Heart right ventricle (tissue), 16 donors: ENCODE data around the gene HAUS5. TPM values are rescaled to one million over a fixed set of nuclear protein-coding genes. Genes with fewer than 3 reads are reported as not detected.

Experiments used
- ATAC-seq, 8 donors: fragments of 200-7000 bp; cut with Tn5 transposase; one replicate each; pipeline ENCODE4 v1.9.1; 2020; ENCODE audit warnings: mild to moderate bottlenecking in 8 of 8, moderate library complexity in 8 of 8, moderate number of reproducible peaks in 1 of 8
- DNase-seq, 2 donors: peaks; one replicate each; pipeline ENCODE4 v3.0.0-alpha.2; 2020
- H3K27ac ChIP-seq, 10 donors: fragments of 200-600 bp; sonication (generic) in 2 of 10; one replicate each; pipeline versions ENCODE4 v1.5.0 to v1.8.0; 2020 to 2022; ENCODE audit warnings: mild to moderate bottlenecking in 3 of 10
- H3K27me3 ChIP-seq, 7 donors: fragments of 200-600 bp; one replicate each; pipeline ENCODE4 v1.8.0; 2021 to 2022; ENCODE audit warnings: mild to moderate bottlenecking in 2 of 7
- H3K36me3 ChIP-seq, 9 donors: fragments of 200-600 bp; sonication (generic) in 1 of 9; one replicate each; pipeline versions ENCODE4 v1.5.0 to v1.8.0; 2020 to 2022; ENCODE audit warnings: mild to moderate bottlenecking in 2 of 9
- H3K4me1 ChIP-seq, 9 donors: fragments of 200-600 bp; sonication (generic) in 1 of 9; one replicate each; pipeline versions ENCODE4 v1.5.0 to v1.8.0; 2020 to 2022; ENCODE audit warnings: mild to moderate bottlenecking in 4 of 9
- H3K4me3 ChIP-seq, 10 donors: fragments of 200-600 bp; sonication (generic) in 2 of 10; one replicate each; pipeline versions ENCODE4 v1.5.0 to v1.8.0; 2020 to 2022; ENCODE audit warnings: mild to moderate bottlenecking in 7 of 10, moderate library complexity in 2 of 10
- H3K9me3 ChIP-seq, 11 donors: fragments of 200-600 bp in 10 of 11; sonication (generic) in 2 of 11; one replicate each; pipeline versions ENCODE4 v1.5.0 to v1.8.0; 2013 to 2022; ENCODE audit warnings: mild to moderate bottlenecking in 2 of 11, control low read depth in 1 of 11, moderate library complexity in 1 of 11
- CTCF ChIP-seq, 9 donors: fragments of 200-600 bp; sonication (generic) in 2 of 9; IDR thresholded peaks; one replicate each; pipeline versions ENCODE4 v1.5.0 to v1.8.0; 2021 to 2022; ENCODE audit warnings: antibody characterized with exemption in 9 of 9, mild to moderate bottlenecking in 5 of 9, moderate library complexity in 1 of 9
- WGBS, 2 donors: extraction: QIAGEN DNeasy Blood & Tissue Kit; methylation state at CpG; one replicate each; pipeline ENCODE4 v1.1.7; 2013; ENCODE audit warnings: inconsistent platforms in 1 of 2; 5-methylcytosine and 5-hydroxymethylcytosine counted together
- intact Hi-C, 10 donors: fragments of 100-400 bp; cut with DNase I; formaldehyde crosslinking; loops; one replicate each; pipeline versions ENCODE4 v1.11.1 to v1.14.2; 2022
- polyA plus RNA-seq, 2 donors: library from polyadenylated mRNA; stranded (reverse); fragments of 200-250 nt; gene quantifications; one replicate each; pipeline ENCODE4 v1.2.3, GENCODE V29; 2013
- total RNA-seq, 10 donors: library from RNA; stranded (reverse); fragmentation: NEBNext Ultra II Directional in 3 of 10; extraction: Animal tissue kit (Norgen Biotek cat#: 25700) in 3 of 10; gene quantifications; one replicate each; pipeline versions ENCODE4 v1.2.1 to v1.2.4, GENCODE V29; 2021 to 2023
- donor health status: Arrhythmogenic right ventricular cardiomyopathy.
- donor health status: ischemic (EF 13 %, LVEDD 7.1; RV severe dilation, severe dysfunction).
- donor health status: healthy with polysubstance abuse.
- donor health status: DM: no; HTN: yes; CAD: no.
- donor health status: DM: no; HTN: no; CAD: no.
- donor health status: ischemic (EF 25% LVEDD 6.9; RV normal size, moderate dysfunction).
- donor health status: ischemic (EF 25% LVEDD 5.7; RV mildly dilated, moderate dysfunction).
- donor health status: healthy.
- donor health status: DM: yes; HTN: yes; CAD: no.
- donor health status: Ischemic cardiomyopathy.
- donor health status: ischemic (EF 35%, LVEDD 5.7; RV mildly dilated, moderate dysfunction).
- donor health status: nonischemic (EF 11% LVEDD 7.7; RV severe dilation, severe dysfunction).
- donor health status: DM: yes; HTN: yes; CAD: no.
- donor health status: PGD.
- donor health status: ischemic (EF 29% LVEDD 5.4; RV normal size, mild dysfunction).
- donor health status: nonischemic (EF 23%, LVEDD 6.1; RV moderate dilation, normal function).

HAUS5 gene
- total and polyA plus RNA-seq, 12 donors, result 3.2 to 14.1 (median 4.8) TPM

- peaks cover 5 to 41% (median 23%) of the 10 kb centered on the region in 9 donors for H3K4me1 ChIP-seq
- H3K4me3 ChIP-seq, result no peak overlapping the region
- no peak for TF ChIP-seq CTCF (IDR thresholded peaks at IDR 0.05)
- ATAC-seq, result no peak
- H3K27ac ChIP-seq, result peak overlapping the region in 1 of 10 donors; percentile 66
- DNase-seq, result no peak
- no peaks in the 10 kb centered on the region for H3K27me3 ChIP-seq
- peaks cover 0 to 12% (median 9%) of the 10 kb centered on the region in 9 donors for H3K36me3 ChIP-seq
- H3K9me3 ChIP-seq, result no peaks in the 10 kb centered on the region
- intact Hi-C loops, result loop anchor here in 3 of 10 donors (5.0 to 10.0 kb wide), 2 partner anchors 95 to 98 kb away; partner anchors contain the start of gene TMEM147 (in 3 of the 3)
- WGBS, 2 donors, result 65 to 72% methylated on average over 10 of the region's 10 CpGs
These were observed 29.8 kb downstream of the HAUS5 start for GRCh38 chr19:35642312-35642711.

- Histone ChIP-seq H3K4me3 (peak overlapping the region; percentile 30 to 80 (median 62)), H3K36me3 (peaks cover 0 to 7% (median 4%) of the 10 kb centered on the region in 9 donors), H3K9me3 (no peaks in the 10 kb centered on the region), H3K4me1 (peaks cover 5 to 46% (median 23%) of the 10 kb centered on the region in 9 donors), H3K27me3 (no peaks in the 10 kb centered on the region), H3K27ac (peak overlapping the region in 7 of 10 donors; percentile 77 to 92 (median 85))
- ATAC-seq (no peak), DNase-seq (no peak)
- intact Hi-C loops, result loop anchor here in 3 of 10 donors (5.0 to 10.0 kb wide), 2 partner anchors 96 to 98 kb away; partner anchors contain the start of gene TMEM147 (in 3 of the 3)
- TF ChIP-seq CTCF (IDR thresholded peaks at IDR 0.05), result no peak
- WGBS, 2 donors, result 36 to 45% methylated on average over 15 of the region's 15 CpGs
These were observed 30.3 kb downstream of the HAUS5 start for GRCh38 chr19:35642798-35643254.

- H3K36me3 ChIP-seq, result peaks cover 0 to under 1% (median 0%) of the 10 kb centered on the region in 9 donors
- ATAC-seq (peak; percentile 49 to 72 (median 60)), DNase-seq (peak; percentile 78 to 82)
- peak overlapping the region; percentile 30 to 80 (median 62) for H3K4me3 ChIP-seq
- TF ChIP-seq CTCF (IDR thresholded peaks at IDR 0.05), result peak in 2 of 9 donors; percentile 16 to 27
- H3K27ac ChIP-seq, result peak overlapping the region in 9 of 10 donors; percentile 72 to 92 (median 80)
- H3K27me3 ChIP-seq, result no peaks in the 10 kb centered on the region
- intact Hi-C loops, result loop anchor here in 3 of 10 donors (5.0 to 10.0 kb wide), 2 partner anchors 96 to 99 kb away; partner anchors contain the start of gene TMEM147 (in 3 of the 3)
- H3K9me3 ChIP-seq, result no peaks in the 10 kb centered on the region
- 1% methylated on average over 69 of the region's 69 CpGs for WGBS, 2 donors
- peaks cover 5 to 47% (median 26%) of the 10 kb centered on the region in 9 donors for H3K4me1 ChIP-seq
These were observed 31.0 kb downstream of the HAUS5 start for GRCh38 chr19:35643255-35644205.
